ENCODE measurements around the gene FHOD3. TPM values are rescaled to one million over a fixed set of nuclear protein-coding genes. Genes with fewer than 3 reads are reported as not detected.

The FHOD3 gene
- total and polyA plus RNA-seq, 11 donors = 109 to 532 (median 262) TPM

GRCh38 chr18:36269157-36269556 is 28.4 kb upstream of the FHOD3 start:
- intact Hi-C loops (cut with DNase I) = no loop called here
- Histone ChIP-seq H3K27ac (no peak overlapping the region), H3K36me3 (no peaks in the 10 kb centered on the region), H3K9me3 (no peaks in the 10 kb centered on the region), H3K4me3 (no peak overlapping the region), H3K4me1 (peaks cover 0 to 8% (median 0%) of the 10 kb centered on the region in 12 donors), H3K27me3 (no peaks in the 10 kb centered on the region)
- 77 to 85% (median 81%) methylated on average over 4 of the region's 4 CpGs for WGBS, 4 donors
- ATAC-seq (no peak), DNase-seq (no peak)
- no peak for TF ChIP-seq POLR2A (IDR thresholded peaks at IDR 0.05)
- TF ChIP-seq CTCF (IDR thresholded peaks at IDR 0.05) = no peak

- TF ChIP-seq CTCF (IDR thresholded peaks at IDR 0.05) = no peak
- TF ChIP-seq POLR2A (IDR thresholded peaks at IDR 0.05) = no peak
- no peak overlapping the region for H3K27ac ChIP-seq
- no peak for DNase-seq
- intact Hi-C loops (cut with DNase I) = loop anchor here in 1 of 10 donors (5.0 kb wide), 1 partner anchor 99 kb away; no protein-coding TSS in a partner anchor
- no peaks in the 10 kb centered on the region for H3K4me1 ChIP-seq
- H3K27me3 ChIP-seq = no peaks in the 10 kb centered on the region
- no peaks in the 10 kb centered on the region for H3K9me3 ChIP-seq
- H3K4me3 ChIP-seq = no peak overlapping the region
- H3K36me3 ChIP-seq = no peaks in the 10 kb centered on the region
- ATAC-seq = no peak
Observed at GRCh38 chr18:36271153-36271552, 26.4 kb upstream of the FHOD3 start.

- Histone ChIP-seq H3K36me3 (no peaks in the 10 kb centered on the region), H3K4me3 (no peak overlapping the region), H3K27me3 (peaks cover 0 to 3% (median 0%) of the 10 kb centered on the region in 9 donors), H3K27ac (no peak overlapping the region), H3K4me1 (no peaks in the 10 kb centered on the region), H3K9me3 (no peaks in the 10 kb centered on the region)
- intact Hi-C loops (cut with DNase I) = loop anchor here in 1 of 10 donors (5.0 kb wide), 1 partner anchor 101 kb away; no protein-coding TSS in a partner anchor
- no peak for DNase-seq
- 91 to 95% (median 94%) methylated on average over 8 of the region's 8 CpGs for WGBS, 4 donors
- no peak for ATAC-seq
- TF ChIP-seq POLR2A (IDR thresholded peaks at IDR 0.05) = no peak
- no peak for TF ChIP-seq CTCF (IDR thresholded peaks at IDR 0.05)
Observed at GRCh38 chr18:36273347-36273746, 24.2 kb upstream of the FHOD3 start.

- TF ChIP-seq CTCF (IDR thresholded peaks at IDR 0.05) (no peak), POLR2A (IDR thresholded peaks at IDR 0.05) (no peak)
- ATAC-seq (no peak), DNase-seq (no peak)
- H3K36me3 ChIP-seq = no peaks in the 10 kb centered on the region
- H3K27me3 ChIP-seq = peaks cover 0 to 8% (median 0%) of the 10 kb centered on the region in 9 donors
- no peak overlapping the region for H3K27ac ChIP-seq
- intact Hi-C loops (cut with DNase I) = loop anchor here in 1 of 10 donors (5.0 kb wide), 1 partner anchor 102 kb away; no protein-coding TSS in a partner anchor
- 86 to 93% (median 90%) methylated on average over 8 of the region's 8 CpGs for WGBS, 4 donors
- no peaks in the 10 kb centered on the region for H3K4me1 ChIP-seq
- H3K9me3 ChIP-seq = no peaks in the 10 kb centered on the region
- no peak overlapping the region for H3K4me3 ChIP-seq
Observed at GRCh38 chr18:36274083-36274715, 23.3 kb upstream of the FHOD3 start.
